Prostate gland (tissue), 2 donors: ENCODE results near the gene MECP2. TPM values are rescaled to one million over a fixed set of nuclear protein-coding genes. Genes with fewer than 3 reads are reported as not detected.

Experiments
- DNase-seq: peaks from one replicate; pipeline ENCODE4 v3.0.0-alpha.2; 2019; ENCODE audit warnings: low spot score
- H3K27ac ChIP-seq, 2 donors: fragments of 200-600 bp; sonication (generic); 2 replicates each; pipeline ENCODE4 v1.5.1; 2017 to 2019
- H3K27me3 ChIP-seq: fragments of 200-600 bp; sonication (generic); replicated peaks from 2 replicates; pipeline ENCODE4 v1.5.1; 2019; ENCODE audit not compliant: insufficient read depth
- H3K36me3 ChIP-seq, 2 donors: fragments of 200-600 bp; sonication (generic); 1 replicate in 1 of 2; 2 replicates in 1 of 2; pipeline versions ENCODE4 v1.5.1 to v1.8.1; 2017 to 2019
- H3K4me1 ChIP-seq: fragments of 200-600 bp; sonication (generic); replicated peaks from 2 replicates; pipeline ENCODE4 v1.5.1; 2019
- H3K4me3 ChIP-seq, 2 donors: fragments of 200-600 bp; sonication (generic); 2 replicates each; pipeline ENCODE4 v1.5.1; 2017 to 2019
- H3K9me3 ChIP-seq: fragments of 200-600 bp; sonication (generic); 2 replicates; pipeline ENCODE4 v1.5.1; 2017
- CTCF ChIP-seq, 4 experiments: fragments of 200-600 bp in 2 of 4; fragments of 450-650 bp in 2 of 4; sonication (generic) in 2 of 4; IDR thresholded peaks; 1 replicate in 3 of 4; 2 replicates in 1 of 4; pipeline ENCODE4 v1.5.1; 2016 to 2019; ENCODE audit warnings: antibody characterized with exemption in 4 of 4, mild to moderate bottlenecking in 2 of 4, moderate library complexity in 2 of 4
- POLR2A ChIP-seq: fragments of 450-650 bp; IDR thresholded peaks from one replicate; pipeline ENCODE4 v1.6.1; 2016; ENCODE audit warnings: antibody characterized with exemption, mild to moderate bottlenecking
- POLR2AphosphoS5 ChIP-seq: sonication (generic); formaldehyde crosslinking; IDR thresholded peaks from one replicate; pipeline ENCODE4 v1.6.1; 2017; ENCODE audit warnings: antibody characterized with exemption
- WGBS: methylation state at CpG from one replicate; pipeline ENCODE4 v1.1.5; 2018; 5-methylcytosine and 5-hydroxymethylcytosine counted together
- intact Hi-C: fragments of 100-400 bp; cut with DNase I; formaldehyde crosslinking; loops from one replicate; pipeline ENCODE4 v1.14.2; 2022
- total RNA-seq, 2 donors: library from RNA; depleted of rRNA; stranded (reverse); fragments of >200 nt; gene quantifications; one replicate each; pipeline ENCODE4 v1.1.0, GENCODE V29; 2016

MECP2 gene
- total RNA-seq, 2 donors from 2014 or later, result 54.4 to 85.2 TPM

DNA sequence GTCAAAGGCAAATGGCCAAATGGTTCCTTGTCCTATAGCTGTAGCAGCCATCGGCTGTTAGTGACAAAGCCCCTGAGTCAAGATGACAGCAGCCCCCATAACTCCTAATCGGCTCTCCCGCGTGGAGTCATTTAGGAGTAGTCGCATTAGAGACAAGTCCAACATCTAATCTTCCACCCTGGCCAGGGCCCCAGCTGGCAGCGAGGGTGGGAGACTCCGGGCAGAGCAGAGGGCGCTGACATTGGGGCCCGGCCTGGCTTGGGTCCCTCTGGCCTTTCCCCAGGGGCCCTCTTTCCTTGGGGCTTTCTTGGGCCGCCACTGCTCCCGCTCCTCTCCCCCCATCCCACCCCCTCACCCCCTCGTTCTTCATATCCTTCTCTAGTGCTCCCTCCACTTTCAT lies 42.7 kb upstream of the MECP2 start:
- H3K4me3 ChIP-seq, result no peak overlapping the region
- intact Hi-C loops, result no loop called here
- no peak for TF ChIP-seq POLR2A
- no peak for TF ChIP-seq POLR2AphosphoS5
- TF ChIP-seq CTCF (IDR thresholded peaks at IDR 0.05), result no peak
- no peaks in the 10 kb centered on the region for H3K9me3 ChIP-seq
- H3K36me3 ChIP-seq, result no peaks in the 10 kb centered on the region
- WGBS, result 92% methylated on average over 12 of the region's 12 CpGs
- no peaks in the 10 kb centered on the region for H3K4me1 ChIP-seq
- H3K27ac ChIP-seq, result no peak overlapping the region
- H3K27me3 ChIP-seq, result no peaks in the 10 kb centered on the region
- DNase-seq, result no peak

DNA sequence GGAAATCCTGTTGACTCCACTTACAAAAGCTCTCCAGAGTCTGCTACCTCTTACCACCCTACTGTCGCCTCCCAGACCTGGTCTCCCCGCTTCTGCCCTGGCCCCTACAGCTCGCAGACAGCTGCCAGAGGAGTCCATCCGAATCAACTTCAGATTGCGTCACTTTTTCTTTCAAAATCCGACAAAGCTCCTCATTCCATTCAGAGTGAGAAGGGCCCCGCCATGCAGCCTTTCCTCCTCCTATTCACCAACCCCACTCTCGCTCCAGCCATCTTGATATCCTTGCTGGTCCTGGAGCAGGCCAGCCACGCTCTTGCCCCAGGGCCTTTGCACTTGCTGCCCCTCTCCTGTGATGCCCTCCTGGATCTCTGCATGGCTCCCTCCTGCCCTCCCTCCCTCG lies 41.3 kb upstream of the MECP2 start:
- Histone ChIP-seq H3K36me3 (no peaks in the 10 kb centered on the region), H3K4me3 (no peak overlapping the region), H3K4me1 (no peaks in the 10 kb centered on the region), H3K27me3 (no peaks in the 10 kb centered on the region), H3K9me3 (no peaks in the 10 kb centered on the region), H3K27ac (no peak overlapping the region)
- intact Hi-C loops, result no loop called here
- DNase-seq, result no peak
- WGBS, result 94% methylated on average over 10 of the region's 10 CpGs
- no peak for TF ChIP-seq POLR2A
- no peak for TF ChIP-seq POLR2AphosphoS5
- no peak for TF ChIP-seq CTCF (IDR thresholded peaks at IDR 0.05)

DNA sequence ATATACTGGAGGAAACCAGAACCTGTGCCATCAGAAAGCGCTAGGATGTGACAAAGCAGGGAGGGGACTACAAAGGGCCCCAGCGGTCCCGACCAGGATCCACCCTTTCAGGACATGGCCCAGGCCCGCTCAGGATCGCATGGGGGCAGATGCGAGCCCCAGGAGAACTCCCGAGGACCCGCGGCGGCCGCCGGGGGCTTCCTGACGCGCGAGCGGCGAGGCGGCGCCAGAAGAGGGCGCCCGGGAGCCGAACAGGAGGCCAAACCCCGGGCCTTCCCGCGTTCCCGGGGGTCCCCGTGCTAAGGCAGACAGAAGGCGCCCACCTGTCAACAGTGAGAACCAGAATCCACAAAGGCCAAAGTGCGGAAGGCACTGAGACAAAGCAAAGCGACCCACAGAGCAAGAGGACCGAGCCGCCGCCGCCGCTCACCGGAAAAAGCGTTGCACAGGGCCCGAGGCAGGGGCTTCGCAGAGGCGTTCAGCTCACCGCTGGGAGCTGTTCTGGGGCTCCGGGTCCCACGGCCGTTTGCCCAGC lies 39.2 kb upstream of the MECP2 start:
- H3K36me3 ChIP-seq, result no peaks in the 10 kb centered on the region
- intact Hi-C loops, result no loop called here
- no peaks in the 10 kb centered on the region for H3K9me3 ChIP-seq
- H3K27ac ChIP-seq, result no peak overlapping the region
- H3K27me3 ChIP-seq, result no peaks in the 10 kb centered on the region
- TF ChIP-seq CTCF (IDR thresholded peaks at IDR 0.05), result peak; percentile 30 to 66 (median 58)
- no peak for TF ChIP-seq POLR2A
- TF ChIP-seq POLR2AphosphoS5, result peak; percentile 18
- H3K4me1 ChIP-seq, result no peaks in the 10 kb centered on the region
- peak; percentile 44 for DNase-seq
- H3K4me3 ChIP-seq, result peak overlapping the region in 1 of 2 donors; percentile 11
- 0% methylated on average over 7 of the region's 44 CpGs for WGBS

DNA sequence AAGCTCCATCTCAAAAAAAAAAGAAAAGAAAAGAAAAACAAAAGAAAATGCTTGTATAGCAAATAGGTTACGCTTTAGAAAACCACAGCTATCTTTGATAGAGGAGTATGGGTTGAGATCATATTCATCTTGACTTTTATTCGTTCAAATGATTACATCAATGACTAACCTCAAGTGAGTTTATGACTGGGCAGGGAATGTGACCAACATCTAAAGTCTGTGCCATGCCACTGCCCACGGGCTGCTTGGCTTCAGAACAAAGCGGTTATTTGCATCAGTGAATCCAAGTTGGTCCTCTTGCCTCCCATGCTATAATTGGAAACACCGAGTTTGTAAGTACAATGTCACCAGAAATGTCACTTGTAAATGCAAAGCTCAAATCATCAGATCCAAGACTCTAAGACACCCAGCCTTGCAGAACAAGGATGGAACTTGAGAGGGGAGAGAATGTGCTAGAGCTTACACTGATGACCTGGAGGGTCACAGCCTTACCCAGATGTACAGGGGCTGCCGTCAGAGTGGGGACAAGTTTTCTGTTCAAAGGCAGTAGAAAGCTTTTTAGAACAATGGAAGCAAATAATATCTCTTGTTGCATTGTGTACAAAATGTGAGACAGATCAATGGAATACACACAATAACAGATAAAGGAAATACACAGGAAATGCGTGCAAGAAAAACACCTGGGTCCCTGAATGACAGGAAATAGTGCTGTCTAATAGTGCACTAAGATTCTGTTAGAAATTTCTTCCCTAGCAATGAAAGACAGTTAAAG lies 38.1 kb upstream of the MECP2 start:
- Histone ChIP-seq H3K27me3 (no peaks in the 10 kb centered on the region), H3K4me3 (no peak overlapping the region), H3K27ac (no peak overlapping the region), H3K9me3 (no peaks in the 10 kb centered on the region), H3K36me3 (no peaks in the 10 kb centered on the region), H3K4me1 (no peaks in the 10 kb centered on the region)
- no peak for TF ChIP-seq CTCF (IDR thresholded peaks at IDR 0.05)
- no peak for TF ChIP-seq POLR2A
- no peak for TF ChIP-seq POLR2AphosphoS5
- intact Hi-C loops, result no loop called here
- DNase-seq, result no peak
- WGBS, result 72% methylated on average over 7 of the region's 7 CpGs

DNA sequence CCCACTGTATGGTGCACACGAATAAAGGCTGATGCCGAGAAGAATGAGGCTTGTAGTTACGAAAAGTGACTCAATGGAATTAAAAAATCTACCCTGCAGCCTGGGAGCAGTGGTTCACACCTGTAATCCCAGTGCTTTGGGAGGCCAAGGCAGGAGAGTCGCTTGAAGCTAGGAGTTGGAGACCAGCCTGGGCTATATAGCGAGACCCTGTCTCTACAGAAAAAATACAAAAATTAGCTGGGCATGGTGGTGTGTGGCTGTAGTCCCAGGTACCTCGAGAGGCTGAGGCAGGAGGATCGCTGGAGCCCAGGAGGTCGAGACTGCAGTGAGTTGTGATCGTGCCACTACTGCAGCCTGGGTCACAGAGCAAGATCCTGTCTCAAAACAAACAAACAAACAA lies 34.8 kb upstream of the MECP2 start:
- 99% methylated on average over 9 of the region's 9 CpGs for WGBS
- TF ChIP-seq CTCF (IDR thresholded peaks at IDR 0.05), result no peak
- TF ChIP-seq POLR2AphosphoS5, result no peak
- TF ChIP-seq POLR2A, result no peak
- Histone ChIP-seq H3K27me3 (no peaks in the 10 kb centered on the region), H3K4me1 (no peaks in the 10 kb centered on the region), H3K27ac (no peak overlapping the region), H3K9me3 (no peaks in the 10 kb centered on the region), H3K4me3 (no peak overlapping the region), H3K36me3 (no peaks in the 10 kb centered on the region)
- intact Hi-C loops, result no loop called here
- DNase-seq, result no peak
